ENCODE results near the gene CCNY.
"Not testable (repeated sequence)": the region's sequence is repeated elsewhere in the genome, so short reads cannot be mapped to it uniquely, and the experiment has no call there.

CCNY gene

DNA sequence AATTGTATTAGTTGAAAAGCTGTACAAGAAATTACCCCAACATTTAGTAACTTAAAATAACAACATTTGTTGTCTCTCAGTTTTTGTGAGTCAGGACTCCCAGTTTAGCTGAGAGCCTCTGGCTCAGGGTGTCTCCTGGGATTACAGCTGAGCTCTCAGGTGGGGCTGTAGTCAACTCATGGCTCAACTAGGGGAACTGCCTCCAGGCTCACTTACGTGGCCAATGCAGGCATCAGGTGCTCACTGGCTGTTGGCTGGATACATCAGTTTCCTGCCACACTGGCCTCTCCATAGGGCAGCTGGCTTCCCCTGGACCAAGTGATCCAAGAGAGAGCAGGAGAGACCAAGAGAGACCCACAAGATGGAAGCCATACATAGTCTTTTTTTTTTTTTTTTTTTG lies 17.5 kb downstream of the CCNY start:
- TF ChIP-seq, protein P1, sequence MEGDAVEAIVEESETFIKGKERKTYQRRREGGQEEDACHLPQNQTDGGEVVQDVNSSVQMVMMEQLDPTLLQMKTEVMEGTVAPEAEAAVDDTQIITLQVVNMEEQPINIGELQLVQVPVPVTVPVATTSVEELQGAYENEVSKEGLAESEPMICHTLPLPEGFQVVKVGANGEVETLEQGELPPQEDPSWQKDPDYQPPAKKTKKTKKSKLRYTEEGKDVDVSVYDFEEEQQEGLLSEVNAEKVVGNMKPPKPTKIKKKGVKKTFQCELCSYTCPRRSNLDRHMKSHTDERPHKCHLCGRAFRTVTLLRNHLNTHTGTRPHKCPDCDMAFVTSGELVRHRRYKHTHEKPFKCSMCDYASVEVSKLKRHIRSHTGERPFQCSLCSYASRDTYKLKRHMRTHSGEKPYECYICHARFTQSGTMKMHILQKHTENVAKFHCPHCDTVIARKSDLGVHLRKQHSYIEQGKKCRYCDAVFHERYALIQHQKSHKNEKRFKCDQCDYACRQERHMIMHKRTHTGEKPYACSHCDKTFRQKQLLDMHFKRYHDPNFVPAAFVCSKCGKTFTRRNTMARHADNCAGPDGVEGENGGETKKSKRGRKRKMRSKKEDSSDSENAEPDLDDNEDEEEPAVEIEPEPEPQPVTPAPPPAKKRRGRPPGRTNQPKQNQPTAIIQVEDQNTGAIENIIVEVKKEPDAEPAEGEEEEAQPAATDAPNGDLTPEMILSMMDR (IDR thresholded peaks at IDR 0.05; ENCODE audit: poor library complexity, severe bottlenecking), result no peak
- no peaks in the 10 kb centered on the region for H3K27me3 ChIP-seq (ENCODE audit: insufficient read depth, poor library complexity, severe bottlenecking)
- DNase-seq (ENCODE audit: low spot score), result no peak
- H3K9me3 ChIP-seq (ENCODE audit: severe bottlenecking), result no peaks in the 10 kb centered on the region
- H3K4me1 ChIP-seq (ENCODE audit: insufficient read depth, poor library complexity, severe bottlenecking), result peaks cover 3% of the 10 kb centered on the region
- no peak overlapping the region for H3K4me3 ChIP-seq (ENCODE audit: severe bottlenecking)
- H3K36me3 ChIP-seq (ENCODE audit: low read depth), result no peaks in the 10 kb centered on the region
- peak; percentile 51; the same call in 1 of the 3 replicates for ATAC-seq (ENCODE audit: low read depth)
- no peak overlapping the region for H3K27ac ChIP-seq (ENCODE audit: poor library complexity, severe bottlenecking)

DNA sequence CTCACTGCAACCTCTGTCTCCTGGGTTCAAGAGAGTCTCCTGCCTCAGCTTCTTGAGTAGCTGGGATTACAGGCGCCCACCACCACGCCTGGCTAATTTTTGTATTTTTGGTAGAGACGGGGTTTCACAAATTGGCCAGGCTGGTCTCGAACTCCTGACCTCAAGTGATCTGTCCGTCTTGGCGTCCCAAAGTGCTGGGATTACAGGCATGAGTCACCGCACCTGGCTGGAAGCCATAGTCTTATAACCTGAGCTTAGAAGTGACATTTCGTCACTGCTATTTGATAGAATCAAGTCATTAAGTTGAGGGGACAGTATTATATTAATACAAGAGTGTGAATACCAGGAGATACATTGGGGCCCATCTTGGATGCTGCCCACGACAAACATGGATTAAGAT lies 17.9 kb downstream of the CCNY start:
- H3K27me3 ChIP-seq (ENCODE audit: insufficient read depth, poor library complexity, severe bottlenecking); H3K9me3 ChIP-seq (ENCODE audit: severe bottlenecking); H3K4me3 ChIP-seq (ENCODE audit: severe bottlenecking); H3K36me3 ChIP-seq (ENCODE audit: low read depth); H3K4me1 ChIP-seq (ENCODE audit: insufficient read depth, poor library complexity, severe bottlenecking); DNase-seq (ENCODE audit: low spot score); H3K27ac ChIP-seq (ENCODE audit: poor library complexity, severe bottlenecking); ATAC-seq (ENCODE audit: low read depth): not testable (repeated sequence)

DNA sequence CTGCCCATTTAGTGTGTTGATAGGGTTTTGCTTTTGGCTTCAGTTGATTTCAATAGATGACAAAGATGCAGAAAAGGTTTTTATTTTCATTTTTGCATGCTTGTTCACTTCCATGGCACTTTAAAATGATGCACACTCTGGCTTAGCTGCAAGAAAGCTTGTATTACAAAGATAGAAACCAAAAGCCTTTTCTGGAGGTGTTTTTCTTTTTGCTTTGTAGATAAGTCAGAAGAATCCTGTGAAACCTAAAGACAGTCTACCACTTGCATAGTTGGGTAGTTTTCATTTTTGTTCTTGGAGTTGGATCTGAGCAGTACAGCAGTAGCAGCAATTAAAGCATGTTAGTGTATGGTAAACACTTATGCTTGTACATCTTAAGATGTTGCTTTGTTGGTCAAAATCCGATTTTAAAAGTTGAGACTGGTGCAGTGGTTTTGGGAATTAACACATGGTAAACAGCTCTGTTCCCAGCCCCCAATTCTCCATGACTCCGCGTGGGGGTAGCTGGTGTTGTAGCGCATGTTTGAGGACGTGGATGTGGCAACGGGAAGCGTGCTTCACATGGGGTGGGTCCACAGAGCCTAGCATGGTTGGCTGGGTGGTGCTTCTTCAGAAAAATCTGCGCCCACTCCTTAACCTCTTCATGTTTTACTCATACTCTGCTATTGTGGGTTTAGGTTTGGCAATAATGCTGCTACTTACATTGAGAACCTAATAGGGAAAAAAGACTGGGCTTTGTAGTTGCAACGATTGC lies 19.8 kb downstream of the CCNY start:
- Histone ChIP-seq H3K36me3 (ENCODE audit: low read depth) (no peaks in the 10 kb centered on the region), H3K4me3 (ENCODE audit: severe bottlenecking) (no peak overlapping the region), H3K4me1 (ENCODE audit: insufficient read depth, poor library complexity, severe bottlenecking) (peaks cover 3% of the 10 kb centered on the region), H3K27ac (ENCODE audit: poor library complexity, severe bottlenecking) (no peak overlapping the region), H3K27me3 (ENCODE audit: insufficient read depth, poor library complexity, severe bottlenecking) (no peaks in the 10 kb centered on the region), H3K9me3 (ENCODE audit: severe bottlenecking) (no peaks in the 10 kb centered on the region)
- DNase-seq (ENCODE audit: low spot score), result no peak
- no peak for ATAC-seq (ENCODE audit: low read depth)
- TF ChIP-seq, protein P1 (IDR thresholded peaks at IDR 0.05; ENCODE audit: poor library complexity, severe bottlenecking), result no peak

DNA sequence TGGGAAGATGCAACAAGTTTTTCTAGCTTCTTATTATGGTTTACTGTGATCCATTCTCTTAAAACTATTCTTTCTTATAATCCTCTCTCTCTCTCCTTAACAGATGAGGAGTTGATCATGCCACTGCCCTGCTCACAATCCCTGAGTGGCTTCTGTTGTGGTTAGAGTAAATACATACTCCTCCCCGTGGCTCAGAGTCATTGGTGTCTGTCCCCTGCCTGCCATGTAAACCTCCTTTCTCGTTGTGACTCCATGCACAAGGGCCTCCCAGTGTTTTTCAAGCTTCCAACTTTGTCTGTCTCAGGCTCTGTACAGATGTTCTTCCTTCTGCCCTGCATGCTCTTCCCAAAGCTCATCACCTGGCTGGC lies 20.4 kb downstream of the CCNY start:
- Histone ChIP-seq H3K27ac (ENCODE audit: poor library complexity, severe bottlenecking) (no peak overlapping the region), H3K27me3 (ENCODE audit: insufficient read depth, poor library complexity, severe bottlenecking) (no peaks in the 10 kb centered on the region), H3K9me3 (ENCODE audit: severe bottlenecking) (no peaks in the 10 kb centered on the region), H3K4me3 (ENCODE audit: severe bottlenecking) (no peak overlapping the region), H3K36me3 (ENCODE audit: low read depth) (no peaks in the 10 kb centered on the region), H3K4me1 (ENCODE audit: insufficient read depth, poor library complexity, severe bottlenecking) (peaks cover 3% of the 10 kb centered on the region)
- DNase-seq (ENCODE audit: low spot score), result no peak
- no peak for ATAC-seq (ENCODE audit: low read depth)
- TF ChIP-seq, protein P1 (IDR thresholded peaks at IDR 0.05; ENCODE audit: poor library complexity, severe bottlenecking), result no peak

DNA sequence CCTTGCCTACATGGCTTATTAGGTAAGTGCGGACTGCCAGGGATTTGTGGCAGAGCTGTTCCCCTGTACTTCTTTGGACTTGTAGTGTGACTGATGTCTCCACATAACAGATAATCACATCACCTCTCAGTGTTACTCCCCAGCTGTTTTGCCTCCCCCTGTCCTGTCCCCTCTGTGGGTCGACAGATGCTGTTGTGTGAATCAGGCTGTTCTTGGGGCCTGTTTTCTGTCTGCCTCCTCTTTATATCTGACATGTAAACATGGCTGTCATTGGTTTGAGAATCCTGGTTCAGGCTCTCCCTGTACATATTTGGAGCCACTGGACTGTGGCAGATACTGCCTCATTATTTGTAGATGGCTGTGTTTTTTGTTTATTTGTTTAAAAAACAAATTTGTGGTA lies 22.7 kb downstream of the CCNY start:
- TF ChIP-seq, protein P1 (IDR thresholded peaks at IDR 0.05; ENCODE audit: poor library complexity, severe bottlenecking), result no peak
- no peak for ATAC-seq (ENCODE audit: low read depth)
- no peak for DNase-seq (ENCODE audit: low spot score)

More for the DNA sequence above, 22.7 kb downstream of the CCNY start:
- Histone ChIP-seq H3K27me3 (ENCODE audit: insufficient read depth, poor library complexity, severe bottlenecking) (no peaks in the 10 kb centered on the region), H3K9me3 (ENCODE audit: severe bottlenecking) (no peaks in the 10 kb centered on the region), H3K36me3 (ENCODE audit: low read depth) (no peaks in the 10 kb centered on the region), H3K4me3 (ENCODE audit: severe bottlenecking) (no peak overlapping the region), H3K4me1 (ENCODE audit: insufficient read depth, poor library complexity, severe bottlenecking) (no peaks in the 10 kb centered on the region), H3K27ac (ENCODE audit: poor library complexity, severe bottlenecking) (no peak overlapping the region)

All from RWPE2 (cell line).